ENCODE data around the gene RPL13A.
"Not testable (repeated sequence)": the region's sequence is repeated elsewhere in the genome, so short reads cannot be mapped to it uniquely, and the experiment has no call there.

RPL13A gene
- total RNA-seq = 2,281 to 2,913 reads per million in 2 experiments

DNA sequence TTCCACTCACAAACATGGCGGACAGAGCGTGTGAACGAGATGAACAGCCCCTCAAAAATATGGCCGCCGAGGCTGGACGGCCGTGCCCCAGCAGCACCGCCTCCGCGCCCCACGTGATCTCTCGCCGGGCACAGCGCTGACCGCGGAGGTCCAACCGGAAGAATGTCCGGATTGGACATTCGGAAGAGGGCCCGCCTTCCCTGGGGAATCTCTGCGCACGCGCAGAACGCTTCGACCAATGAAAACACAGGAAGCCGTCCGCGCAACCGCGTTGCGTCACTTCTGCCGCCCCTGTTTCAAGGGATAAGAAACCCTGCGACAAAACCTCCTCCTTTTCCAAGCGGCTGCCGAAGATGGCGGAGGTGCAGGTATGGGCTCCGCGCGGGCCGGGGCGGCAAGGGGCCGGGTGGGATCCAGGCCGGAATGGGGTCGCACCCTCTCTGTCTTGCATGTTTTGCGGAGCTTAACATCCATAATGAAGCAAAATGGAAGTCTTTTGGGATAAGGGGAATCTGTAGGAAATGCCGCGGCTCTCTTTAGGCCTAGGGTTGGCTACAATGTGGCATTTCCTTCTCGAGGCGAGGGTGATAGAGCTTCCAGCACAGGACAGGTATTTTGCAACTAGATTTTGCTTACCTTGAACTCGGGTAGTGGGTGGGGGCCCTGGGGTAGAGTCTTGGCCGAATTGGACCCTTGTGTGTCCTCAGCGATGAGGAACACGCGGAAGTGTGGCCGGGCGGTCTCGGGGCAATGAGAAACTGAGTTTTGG lies at the start of gene RPL13A:
RPL13A (plus strand) TSS at position 332 of the 769 bp plus-strand sequence; CDS start at position 354, 22 bp downstream.
- peak; percentile 98 for DNase-seq (ENCODE audit: low read depth)

DNA sequence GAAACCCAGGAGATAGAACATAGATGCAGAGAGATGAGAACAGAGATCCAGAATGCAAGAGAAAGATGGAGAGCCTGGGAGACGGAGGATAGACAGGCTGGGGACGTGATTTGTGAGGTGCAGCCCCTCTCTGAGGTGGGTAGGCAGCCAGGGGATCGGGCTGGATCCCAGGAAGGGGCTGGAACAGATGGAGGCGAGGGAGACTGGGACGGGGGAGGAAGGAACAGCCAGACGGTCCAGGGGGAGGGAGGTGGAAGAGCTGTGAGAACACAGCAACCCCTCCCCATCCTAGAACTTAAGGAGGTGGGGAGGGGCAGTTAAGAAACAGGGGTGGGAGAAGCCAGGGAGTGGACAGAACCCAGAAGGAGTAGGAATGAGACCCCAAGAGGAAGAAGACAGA lies 49.1 kb upstream of the RPL13A start:
- no peak for DNase-seq (ENCODE audit: low read depth)

DNA sequence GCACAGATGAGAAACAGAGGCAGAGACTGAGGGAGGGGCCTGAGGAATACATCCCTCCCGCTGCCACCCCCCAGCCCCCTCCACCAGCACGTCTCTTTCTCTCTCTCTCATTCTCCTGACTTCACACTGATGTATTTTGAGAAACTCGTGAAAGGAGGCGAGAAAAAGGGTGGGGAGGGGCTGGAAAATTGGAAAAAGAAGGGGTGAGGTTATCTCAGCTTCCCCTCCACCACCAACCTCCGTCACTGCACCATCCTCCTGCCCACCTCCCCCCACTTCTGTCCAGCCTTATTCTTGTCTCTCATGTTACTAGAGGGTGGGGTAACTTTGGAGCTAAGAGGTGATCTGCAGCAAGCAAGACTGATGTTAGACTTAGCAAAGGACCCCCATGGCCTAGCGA lies 47.6 kb upstream of the RPL13A start:
- DNase-seq (ENCODE audit: low read depth) = no peak

DNA sequence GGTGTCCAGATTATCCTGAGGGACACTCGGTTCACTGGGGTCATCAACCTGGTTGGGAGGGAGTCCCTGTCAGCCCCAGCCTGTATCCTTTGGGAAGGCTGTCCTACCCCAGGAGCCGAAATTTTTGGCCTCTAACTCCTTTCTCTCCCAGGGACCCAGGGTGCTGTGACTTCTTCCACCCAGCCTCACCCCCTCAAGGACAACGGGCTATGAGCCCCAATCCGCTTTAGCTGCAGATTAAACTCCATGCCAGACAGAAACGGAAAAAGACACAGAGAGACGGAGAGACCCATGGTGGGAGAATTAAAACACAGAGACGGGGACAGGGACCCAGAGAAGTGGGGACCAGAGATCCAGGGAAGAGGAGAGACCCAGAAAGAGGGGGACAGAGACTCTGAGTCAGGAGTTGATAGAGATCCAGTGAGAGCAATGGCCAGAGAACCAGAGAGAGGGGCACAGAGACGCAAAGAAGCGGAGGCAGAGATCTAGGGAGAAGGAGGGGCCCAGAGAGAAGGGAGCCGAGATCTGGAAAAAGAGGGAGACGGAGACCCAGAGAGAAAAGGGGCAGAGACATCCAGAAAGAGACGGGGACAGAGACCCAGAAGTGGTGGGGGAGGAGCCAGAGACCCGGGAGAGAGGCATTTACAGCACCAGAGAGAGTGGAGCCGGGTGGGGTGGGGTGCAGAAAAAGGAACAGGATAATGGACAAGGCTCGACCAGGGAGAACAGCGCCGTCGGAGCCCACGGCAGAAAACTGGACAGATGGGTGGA lies 46.8 kb upstream of the RPL13A start:
- no peak for DNase-seq (ENCODE audit: low read depth)

DNA sequence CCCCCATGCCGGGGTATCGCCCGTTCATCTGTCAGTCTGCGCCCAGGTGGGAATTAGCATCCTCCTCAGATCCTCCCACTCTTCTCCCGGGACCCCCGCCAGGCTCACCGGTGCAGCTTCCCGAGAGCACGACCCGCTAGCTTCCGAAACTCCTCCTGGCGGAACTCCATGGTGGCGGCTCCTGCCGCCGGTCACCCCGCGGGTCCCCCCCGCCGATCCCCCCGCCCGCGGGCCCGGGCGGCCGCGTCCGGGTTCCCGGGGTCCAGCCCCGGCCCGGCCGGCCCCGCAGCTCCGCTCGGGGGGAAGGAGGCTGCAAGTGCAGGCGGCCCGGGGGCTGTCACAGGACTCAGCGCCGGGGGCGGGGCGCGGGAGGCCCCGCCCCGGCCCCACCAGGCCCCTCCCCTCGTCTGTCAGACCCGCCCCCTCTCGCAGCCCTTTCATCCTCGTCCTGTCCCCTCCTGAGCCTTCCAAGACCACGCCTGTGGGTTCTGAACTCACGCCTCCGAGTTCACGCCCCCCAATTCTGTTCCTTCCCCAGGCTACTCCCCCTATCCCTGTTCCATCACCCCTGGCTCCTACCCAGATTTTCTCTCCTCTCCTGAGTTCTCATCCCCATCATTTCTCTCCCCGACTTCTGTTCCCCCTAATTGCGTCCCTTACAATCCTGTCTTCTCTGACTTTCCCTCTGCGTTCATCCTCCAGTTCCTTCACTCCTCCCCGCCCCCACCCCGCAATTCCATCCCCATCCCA lies 46.0 kb upstream of the RPL13A start, which contains the start of gene SLC17A7:
SLC17A7 (minus strand) TSS at position 318 of the 750 bp plus-strand sequence; CDS start at position 170, 148 bp downstream.
- DNase-seq (ENCODE audit: low read depth) = no peak

DNA sequence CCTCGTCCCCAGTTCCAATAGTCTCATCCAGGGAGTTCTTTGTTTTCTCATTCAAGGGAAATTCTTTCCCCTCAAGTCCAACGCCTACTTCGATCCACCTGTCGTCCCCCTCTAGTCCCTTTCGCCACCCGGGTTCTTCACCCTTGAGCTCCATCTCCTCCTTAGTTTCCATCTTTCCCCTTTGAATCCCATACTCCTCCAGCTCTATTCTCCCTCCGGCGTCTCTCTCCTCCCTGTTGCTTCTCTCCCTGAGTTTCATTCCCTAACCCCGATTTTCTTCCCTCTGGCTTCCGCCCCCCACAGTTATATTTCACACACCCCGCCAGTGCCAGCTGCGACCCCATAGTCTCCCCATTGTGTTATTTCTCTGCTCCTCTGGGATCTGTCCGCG lies 45.5 kb upstream of the RPL13A start:
- no peak for DNase-seq (ENCODE audit: low read depth)

DNA sequence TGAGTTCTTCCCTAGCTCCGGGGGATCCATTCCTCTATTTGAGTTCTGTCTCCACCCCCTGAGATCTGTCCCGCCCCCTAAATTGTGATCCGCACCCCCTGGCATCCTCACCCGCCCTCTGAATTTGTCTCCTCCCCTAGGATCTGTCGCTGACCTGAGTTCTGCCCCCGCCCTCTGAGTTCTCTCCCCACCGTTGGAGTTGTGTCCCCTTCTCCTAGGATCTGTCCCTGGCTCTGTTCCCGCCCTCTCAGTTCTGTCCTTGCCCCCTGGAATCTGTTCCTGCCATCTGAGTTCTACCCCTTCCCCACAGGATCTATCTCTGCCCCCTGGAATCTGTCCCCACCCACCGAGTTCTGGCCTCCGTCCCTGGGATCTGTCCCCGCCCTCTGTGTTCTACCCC lies 45.1 kb upstream of the RPL13A start:
- no peak for DNase-seq (ENCODE audit: low read depth)

DNA sequence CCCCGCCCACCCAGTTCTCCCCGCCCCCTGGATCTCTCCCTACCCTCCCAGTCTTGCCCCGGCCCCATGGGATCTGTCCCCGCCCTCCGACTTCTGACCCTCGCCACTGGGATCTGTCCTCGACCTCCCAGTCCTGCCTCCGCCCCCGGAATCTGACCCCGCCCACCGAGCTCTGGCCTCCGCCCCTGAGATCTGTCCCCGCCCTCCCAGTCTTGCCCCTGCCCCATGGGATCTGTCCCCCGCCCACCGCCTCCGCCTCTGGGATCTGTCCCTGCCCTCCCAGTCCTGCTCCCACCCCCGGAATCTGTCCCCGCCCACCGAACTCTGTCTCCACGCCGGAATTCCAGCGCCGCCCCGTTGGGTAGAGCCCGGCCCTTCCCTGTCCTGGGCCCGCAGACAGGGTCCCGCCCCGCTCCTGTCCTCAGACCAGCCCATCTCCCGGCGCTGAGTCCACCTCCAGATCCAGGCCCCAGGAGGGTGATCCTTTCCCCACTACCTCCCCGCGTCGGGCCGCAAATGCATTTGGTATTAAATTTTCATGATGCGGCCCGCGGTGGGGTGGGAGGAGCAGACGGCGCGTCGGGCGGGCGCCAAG lies 44.5 kb upstream of the RPL13A start:
- peak; percentile 37 for DNase-seq (ENCODE audit: low read depth)

DNA sequence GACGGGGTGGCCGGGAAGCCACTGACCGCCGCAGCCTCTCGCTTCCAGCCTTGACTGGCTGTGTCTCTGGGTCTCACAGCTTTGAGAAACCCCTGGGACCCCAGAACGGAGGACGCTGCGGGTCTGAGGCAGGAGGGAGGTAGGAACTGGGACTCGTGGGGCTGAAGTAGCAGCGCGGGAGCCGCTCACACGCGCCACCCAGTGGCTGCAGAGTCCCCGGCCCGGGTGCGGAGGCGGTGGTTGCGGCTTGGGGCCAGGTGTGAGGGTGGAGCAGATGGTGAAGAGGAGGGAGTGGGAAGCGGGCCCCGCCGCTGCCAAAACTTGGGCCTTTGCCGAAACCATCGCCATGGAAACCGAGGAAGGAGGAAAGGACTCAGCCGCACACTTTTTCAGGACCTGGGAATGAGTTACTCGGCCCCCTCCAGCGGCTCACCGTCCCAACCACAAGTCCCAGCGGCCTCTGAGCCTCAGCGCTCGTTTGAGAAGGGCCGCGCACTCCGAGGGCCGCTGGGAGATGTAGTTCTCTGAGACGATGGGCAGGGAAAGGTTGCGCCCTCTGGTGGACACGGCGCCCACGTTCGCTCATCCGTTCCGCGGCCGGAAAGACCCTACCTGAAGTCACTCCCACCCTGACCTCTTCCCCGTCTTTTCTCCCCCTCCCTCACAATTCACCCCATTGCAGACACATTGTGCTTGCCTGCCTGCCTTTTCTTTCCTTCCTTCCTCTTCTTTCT lies 43.9 kb upstream of the RPL13A start:
- peak; percentile 89 for DNase-seq (ENCODE audit: low read depth)

DNA sequence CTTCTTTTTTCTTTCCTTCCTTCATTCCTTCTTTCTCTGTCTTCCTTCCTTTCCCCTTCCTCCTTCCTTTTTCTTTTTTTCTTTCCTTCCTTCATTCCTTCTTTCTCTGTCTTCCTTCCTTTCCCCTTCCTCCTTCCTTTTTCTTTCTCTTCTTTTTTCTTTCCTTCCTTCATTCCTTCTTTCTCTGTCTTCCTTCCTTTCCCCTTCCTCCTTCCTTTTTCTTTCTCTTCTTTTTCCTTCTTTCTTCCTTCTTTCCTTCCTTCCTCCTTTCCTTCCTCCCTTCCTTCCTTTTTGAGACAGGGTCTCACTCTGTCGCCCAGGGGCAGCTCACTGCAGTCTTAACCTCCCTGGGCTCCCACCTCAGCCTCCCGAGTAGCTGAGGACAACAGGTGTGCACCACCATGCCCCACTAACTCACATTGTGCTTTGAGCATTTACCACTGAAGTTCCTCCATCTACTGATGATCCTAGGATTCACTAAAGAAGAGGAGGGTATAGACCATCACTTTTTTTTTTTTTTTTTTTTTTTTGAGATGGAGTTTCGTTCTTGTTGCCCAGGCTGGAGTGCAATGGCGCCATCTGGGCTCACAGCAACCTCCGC lies 43.2 kb upstream of the RPL13A start:
- DNase-seq (ENCODE audit: low read depth) = not testable (repeated sequence)

DNA sequence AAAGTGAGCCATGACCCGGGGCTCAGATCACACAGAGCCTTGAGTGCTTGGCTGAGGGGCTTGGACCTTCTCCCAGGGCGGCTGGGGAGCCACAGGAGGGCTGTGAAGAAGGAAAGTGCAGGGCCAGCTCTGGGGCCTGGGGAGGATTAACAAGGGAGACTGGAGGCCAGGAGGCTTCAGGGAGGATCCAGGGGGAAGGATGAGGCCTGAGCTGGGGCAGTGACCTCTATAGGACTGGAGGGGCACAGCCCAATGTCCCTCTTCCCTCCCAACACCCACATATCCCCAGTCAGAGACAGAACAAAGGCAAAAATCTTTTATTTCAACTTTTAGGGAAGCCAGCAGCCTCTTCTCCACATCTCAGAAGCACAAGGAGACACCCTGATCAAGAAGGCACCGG lies 41.4 kb upstream of the RPL13A start:
- DNase-seq (ENCODE audit: low read depth) = no peak

DNA sequence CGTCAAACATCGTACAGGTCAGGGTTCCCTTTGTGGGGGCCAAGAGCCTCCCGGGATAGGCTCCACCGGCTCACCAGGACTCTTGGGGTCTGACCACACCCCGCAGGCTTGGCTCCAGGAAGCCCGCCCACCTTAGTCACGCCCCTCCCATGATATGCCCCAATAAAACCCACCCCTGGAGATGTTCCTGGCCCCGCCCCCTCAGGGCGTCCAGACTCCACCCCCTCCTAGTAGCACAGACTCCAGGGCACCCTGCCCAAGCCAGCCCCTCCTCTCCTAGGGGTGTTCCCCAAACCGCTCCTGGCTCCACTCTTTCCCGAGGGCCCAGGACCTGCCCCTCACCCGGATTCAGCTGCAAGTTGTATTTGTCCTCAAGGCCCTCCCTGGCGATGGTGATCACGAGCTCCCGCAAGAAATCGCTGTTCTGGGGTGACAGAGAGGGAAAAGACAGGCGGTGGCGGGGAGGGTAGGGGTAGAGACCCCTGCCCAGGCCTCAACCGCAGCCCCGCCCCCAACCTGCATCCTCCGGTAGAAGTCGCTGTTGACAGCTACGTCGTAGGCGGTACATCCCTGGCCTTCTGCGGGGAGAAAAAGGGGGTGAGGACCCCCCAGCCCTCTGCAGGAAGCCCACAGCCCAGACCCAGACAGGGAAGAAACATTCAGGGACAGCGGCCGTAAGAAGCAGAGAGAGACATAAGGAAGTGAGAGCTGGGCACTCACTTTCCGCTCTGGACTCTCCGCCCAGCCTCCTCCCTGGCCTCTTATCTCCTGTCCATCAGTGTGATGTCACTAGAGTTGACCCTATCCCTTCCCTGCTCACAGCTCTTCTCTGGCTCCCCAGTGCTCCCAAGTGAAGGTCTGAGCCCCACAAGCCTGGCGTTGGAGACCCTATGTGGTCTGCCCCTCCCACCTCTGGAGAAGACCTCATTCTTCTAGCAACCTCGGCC lies 39.6 kb upstream of the RPL13A start:
- DNase-seq (ENCODE audit: low read depth) = no peak

DNA sequence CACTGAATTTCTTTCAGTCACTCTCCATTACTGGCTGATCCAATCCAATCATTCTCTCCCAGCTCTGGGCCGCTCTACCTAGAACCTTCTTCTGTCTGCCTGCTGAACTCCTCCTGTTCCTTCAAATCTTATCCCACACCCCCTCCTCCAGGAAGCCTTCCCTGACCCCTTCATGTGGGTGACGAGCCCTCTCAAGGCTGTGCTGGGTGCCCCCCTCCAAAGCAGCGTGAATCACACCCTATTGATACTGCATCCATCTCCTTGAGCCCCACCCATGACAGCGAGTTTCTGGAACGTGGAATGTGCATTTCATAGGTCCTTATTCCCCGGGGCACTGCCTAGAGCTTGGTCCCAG lies 39.0 kb upstream of the RPL13A start:
- DNase-seq (ENCODE audit: low read depth) = no peak

DNA sequence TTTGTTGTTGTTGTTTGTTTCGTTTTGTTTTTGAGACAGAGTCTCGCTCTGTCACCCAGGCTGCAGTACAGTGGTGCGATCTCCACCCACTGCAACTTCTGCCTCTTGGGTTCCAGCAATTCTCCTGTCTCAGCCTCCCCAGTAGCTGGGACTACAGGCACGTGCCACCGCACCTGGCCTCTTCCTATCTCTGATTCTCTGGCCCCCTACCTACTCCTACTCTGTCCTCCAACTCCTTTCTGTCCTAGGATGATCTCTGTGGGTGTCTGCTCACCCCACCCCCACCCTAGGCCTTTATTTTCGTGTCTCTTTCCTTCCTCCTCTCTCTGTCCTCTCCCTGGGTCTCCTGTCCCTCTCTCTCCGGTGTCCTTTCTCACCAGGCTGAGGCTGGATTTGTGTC lies 37.0 kb upstream of the RPL13A start:
- no peak for DNase-seq (ENCODE audit: low read depth)

DNA sequence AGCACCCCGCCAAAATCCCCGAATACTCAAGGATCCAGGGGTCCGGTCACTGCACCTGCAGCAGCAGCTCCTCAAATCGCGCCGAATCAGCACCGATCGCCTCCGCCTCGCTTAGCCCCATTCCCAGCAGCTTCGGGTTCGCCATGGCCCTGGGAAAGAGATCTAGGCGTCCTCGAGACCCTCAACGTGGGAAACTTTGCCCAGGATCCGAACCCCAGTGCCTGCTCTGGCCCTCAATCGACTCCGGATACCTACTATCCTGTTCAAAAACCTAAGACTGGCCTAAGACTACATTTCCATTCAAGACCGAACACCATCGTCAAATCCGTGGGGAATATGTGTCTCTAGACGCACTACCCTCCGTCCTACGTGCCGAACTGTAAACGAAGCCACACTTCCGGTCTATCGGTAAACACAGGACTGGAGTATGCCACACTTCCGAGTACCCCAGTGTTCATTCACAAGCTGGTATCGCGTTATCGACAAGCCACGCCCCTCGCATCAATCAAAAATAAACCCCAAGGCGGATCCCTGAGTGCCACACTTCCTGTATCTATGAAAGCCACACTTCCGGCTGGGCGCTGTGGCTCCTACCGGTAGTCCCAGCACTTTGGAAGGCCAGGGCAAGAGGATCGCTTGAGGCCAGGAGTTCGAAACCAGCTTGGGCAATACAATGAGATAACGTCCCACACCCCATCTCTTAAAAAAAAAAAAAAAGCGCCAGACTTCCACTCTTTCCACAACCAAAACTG lies 35.8 kb upstream of the RPL13A start, which contains the start of gene PIH1D1:
PIH1D1 (minus strand) TSS at position 385 of the 752 bp plus-strand sequence; CDS start at position 145, 240 bp downstream.
- DNase-seq (ENCODE audit: low read depth) = peak; percentile 91

DNA sequence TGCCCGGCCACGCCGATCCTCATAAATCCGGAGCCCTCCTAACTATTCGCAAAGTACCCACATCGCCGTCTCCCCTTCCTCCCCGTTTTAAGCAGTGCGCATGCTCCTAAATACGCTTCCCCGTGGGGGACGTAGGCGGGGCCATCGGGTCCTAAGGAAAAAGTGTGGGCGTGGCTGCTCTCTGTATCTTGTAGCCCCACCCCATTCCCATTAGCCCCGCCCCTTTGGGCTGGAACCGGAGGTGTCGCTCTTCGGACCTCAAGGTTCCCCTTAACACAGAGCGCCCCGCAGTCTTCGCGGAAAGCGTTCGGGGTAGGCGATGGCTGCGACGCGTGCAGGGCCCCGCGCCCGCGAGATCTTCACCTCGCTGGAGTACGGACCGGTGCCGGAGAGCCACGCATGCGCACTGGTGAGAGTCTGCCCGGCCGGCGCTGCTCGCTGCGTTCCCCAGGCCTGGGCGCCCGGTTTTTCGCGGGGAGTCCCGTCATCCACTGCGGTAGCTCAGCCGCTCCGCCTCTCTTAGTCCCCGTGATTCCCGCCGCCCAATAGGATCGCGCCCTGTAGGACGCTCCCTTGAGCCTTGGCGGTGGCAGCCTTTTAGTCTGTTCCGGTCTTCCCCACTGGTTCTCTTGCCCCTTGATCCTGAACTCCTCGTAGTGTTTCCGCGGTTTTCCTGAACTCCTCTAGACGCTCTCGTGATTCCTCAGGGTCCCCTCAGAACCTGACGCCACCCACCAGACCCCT lies 34.2 kb upstream of the RPL13A start, which contains the start of gene ALDH16A1:
ALDH16A1 (plus strand) TSS at position 213 of the 744 bp plus-strand sequence; CDS start at position 320, 107 bp downstream.
- peak; percentile 97 for DNase-seq (ENCODE audit: low read depth)

DNA sequence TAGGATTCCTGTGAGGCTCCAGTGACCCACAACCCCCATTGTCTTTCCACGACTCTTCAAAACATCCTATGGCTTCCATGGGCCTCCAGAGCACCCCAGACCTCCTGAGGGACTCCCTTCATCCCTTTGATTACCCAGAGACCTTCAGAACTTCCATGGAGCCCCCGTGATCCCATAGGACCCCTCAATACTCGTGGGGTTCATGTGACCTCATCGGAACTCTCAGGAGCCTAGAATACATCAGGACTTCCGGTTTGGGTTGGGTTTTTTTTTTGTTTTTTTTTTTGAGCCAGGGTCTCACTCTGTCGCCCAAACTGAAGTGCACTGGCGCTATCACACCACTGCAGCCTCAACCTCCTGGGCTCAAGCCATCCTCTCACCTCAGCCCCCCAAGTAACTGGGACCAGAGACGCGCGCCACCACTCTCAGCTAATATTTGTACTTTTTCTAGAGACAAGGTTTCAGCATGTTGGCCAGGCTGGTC lies 33.6 kb upstream of the RPL13A start:
- no peak for DNase-seq (ENCODE audit: low read depth)

DNA sequence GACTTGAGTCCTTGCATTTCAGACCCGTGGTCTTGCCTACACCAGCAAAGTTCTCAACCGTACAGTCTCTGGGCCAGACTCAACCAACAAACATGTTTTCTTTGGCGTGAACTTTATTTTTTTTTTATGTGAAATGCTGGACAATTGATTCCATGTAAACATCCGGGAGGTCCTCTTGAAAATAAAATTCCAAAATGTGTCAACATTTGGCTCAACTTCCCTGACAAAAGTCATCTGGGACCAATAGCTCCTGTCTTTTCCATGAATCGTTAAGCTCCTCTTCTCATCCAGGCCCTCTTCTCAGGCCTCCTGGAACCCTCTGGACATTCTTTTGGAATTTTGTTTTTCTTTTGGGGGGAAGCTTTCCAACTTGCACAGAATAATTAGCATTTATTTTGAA lies 31.6 kb upstream of the RPL13A start:
- DNase-seq (ENCODE audit: low read depth) = no peak

Measured in T follicular helper cell (primary cell).